Measurements from ENCODE around the gene TREML2.
"Not testable (repeated sequence)": the region's sequence is repeated elsewhere in the genome, so short reads cannot be mapped to it uniquely, and the experiment has no call there.

Gene TREML2, protein sequence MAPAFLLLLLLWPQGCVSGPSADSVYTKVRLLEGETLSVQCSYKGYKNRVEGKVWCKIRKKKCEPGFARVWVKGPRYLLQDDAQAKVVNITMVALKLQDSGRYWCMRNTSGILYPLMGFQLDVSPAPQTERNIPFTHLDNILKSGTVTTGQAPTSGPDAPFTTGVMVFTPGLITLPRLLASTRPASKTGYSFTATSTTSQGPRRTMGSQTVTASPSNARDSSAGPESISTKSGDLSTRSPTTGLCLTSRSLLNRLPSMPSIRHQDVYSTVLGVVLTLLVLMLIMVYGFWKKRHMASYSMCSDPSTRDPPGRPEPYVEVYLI

DNA sequence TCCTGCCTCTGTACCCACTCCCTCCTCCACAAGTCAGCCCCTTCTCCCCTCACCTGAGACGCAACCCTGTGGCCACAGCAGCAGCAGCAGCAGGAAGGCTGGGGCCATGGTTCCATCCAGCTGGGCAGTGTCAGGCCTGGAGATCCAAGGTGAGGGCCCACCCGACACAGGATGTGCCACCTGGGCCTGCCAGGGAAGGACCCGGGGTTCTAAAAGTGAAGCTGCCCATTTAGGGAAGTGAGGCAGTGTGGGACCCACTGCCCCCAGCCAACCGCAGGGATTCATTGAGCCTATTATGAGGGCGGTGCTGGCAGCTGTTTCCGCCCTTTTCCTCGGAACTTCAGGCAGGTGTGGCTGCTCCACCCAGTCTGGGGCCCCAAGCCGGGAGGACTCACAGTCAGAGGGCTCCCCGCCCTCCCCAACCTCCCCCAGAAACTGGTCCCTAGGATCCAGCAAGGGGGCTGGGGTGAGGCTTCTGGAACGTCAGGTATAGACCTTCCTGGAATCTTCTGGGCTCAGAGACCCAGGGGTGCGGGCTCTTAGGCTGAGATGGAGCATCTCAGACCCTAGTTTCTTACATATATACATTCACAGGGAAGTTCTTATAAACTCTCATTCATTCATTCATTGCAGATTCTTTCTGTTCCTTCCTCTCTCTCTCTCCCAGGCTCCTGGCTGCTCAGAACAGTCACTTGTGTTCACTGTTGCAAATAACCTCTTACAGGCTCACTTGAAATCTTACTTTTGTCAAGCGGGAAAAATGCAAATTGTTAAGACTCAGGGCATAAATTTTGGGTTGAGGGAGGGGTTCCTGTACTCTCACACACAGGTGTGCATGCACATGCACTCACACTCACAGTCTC, at the start of gene TREML2:
Gene TREML2 (minus strand): TSS at position 249 of the 863 bp plus-strand sequence. CDS start 141 bp downstream, at position 108.
- no peak for DNase-seq

DNA sequence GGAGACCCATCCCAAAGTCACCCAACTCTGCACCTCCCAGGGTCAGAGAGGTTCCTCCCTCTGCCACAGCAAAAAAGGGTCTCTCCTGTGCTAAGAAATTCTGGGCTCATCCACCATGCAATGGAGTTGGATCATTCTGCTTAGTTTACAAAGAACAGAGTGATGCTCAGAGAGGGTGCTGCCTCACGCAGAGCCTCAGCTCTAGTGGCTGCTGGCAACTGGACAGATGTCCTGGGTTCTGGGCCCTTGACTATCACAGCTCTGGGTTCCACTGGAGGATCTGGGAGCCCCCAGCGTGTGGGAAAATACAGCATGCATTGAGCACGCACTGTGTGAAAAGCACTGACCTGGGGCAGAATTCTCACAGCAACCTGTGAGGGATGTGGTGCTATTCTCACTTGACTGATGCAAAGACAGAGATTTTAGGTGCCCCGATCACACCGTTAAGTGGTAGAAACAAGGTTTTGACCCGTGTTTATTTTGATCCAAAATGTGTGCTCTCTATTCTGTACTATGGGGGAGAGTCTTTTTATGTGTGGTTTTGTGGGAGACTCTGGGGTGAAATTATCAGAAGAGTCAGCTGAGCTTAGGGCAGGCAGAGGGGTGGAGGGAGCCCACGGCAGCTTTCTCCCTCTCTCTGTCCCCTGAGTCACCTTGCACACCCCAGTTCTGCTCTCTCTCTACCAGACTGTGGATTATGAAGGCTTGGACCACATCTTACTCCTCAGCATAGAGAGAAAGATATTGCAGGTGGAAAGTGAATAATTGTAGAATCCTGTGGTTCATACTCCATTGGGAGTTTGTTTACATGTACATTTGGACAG, 47.1 kb upstream of the TREML2 start:
- no peak for DNase-seq

- no peak for DNase-seq
Measured at GRCh38 chr6:41247288-41247865, 46.4 kb upstream of the TREML2 start.

DNA sequence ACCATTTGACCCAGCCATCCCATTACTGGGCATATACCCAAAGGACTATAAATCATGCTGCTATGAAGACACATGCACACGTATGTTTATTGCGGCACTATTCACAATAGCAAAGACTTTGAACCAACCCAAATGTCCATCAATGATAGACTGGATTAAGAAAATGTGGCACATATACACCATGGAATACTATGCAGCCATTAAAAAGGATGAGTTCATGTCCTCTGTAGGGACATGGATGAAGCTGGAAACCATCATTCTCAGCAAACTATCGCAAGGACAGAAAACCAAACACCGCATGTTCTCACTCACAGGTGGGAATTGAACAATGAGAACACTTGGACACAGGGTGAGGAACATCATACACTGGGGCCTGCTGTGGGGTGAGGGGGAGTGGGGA, 45.6 kb upstream of the TREML2 start:
- DNase-seq, result not testable (repeated sequence)

DNA sequence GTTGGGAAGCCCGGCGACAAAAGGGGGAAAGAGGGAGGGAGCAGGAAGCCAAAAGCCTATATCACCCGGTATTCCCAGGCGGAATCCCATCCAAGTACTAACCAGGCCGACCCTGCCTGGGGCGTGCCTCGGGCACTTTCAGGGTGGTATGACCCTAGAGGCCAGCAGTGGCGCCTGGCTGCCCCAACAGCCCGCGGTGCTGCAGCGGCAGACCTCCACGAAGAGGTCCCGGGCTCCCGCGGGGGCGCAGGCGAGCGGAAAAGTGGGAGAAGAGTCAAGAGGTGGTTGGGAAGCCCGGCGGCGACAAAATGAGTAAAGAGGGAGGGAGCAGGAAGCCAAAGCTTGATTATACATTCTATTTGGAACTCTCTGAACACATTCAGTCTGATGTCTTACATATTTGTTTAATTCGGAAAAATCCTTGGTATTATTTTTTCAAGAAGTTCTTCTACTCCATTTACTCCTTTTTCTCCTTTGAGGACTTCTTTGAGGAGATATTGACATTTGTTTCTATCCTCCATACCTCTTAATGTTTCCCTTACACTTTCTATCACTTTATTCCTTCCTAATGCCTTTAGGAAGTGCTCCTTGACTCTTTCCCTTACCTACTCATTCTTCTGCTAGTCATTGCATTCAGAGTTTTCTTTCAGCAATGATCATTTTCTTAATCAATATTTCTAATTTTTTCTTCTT, 38.7 kb upstream of the TREML2 start:
- DNase-seq, result no peak

- no peak for DNase-seq
Measured at GRCh38 chr6:41237128-41237527, 36.2 kb upstream of the TREML2 start.

GRCh38 chr6:41236276-41236675, 35.3 kb upstream of the TREML2 start:
- no peak for DNase-seq

- no peak for DNase-seq
Measured at GRCh38 chr6:41232667-41233066, 31.7 kb upstream of the TREML2 start.

DNA sequence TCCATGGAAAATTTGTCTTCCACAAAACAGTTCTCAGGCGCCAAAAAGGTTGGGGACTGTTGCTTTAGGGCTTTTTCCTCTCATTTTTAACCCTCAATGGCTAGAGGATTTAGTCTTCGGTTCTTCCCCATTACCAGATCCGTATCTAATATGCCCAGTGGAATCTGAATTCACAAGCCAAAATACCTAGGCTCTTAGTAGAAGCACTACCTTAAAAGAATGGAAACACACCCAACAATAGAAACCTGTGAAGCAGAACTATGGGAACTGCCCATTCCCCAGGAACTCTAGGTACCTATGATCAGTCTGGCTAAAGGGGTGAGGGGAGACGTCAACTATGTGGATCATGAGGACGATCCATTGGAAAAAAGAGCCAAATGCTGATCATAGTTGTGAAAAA, 30.3 kb upstream of the TREML2 start:
- no peak for DNase-seq

DNA sequence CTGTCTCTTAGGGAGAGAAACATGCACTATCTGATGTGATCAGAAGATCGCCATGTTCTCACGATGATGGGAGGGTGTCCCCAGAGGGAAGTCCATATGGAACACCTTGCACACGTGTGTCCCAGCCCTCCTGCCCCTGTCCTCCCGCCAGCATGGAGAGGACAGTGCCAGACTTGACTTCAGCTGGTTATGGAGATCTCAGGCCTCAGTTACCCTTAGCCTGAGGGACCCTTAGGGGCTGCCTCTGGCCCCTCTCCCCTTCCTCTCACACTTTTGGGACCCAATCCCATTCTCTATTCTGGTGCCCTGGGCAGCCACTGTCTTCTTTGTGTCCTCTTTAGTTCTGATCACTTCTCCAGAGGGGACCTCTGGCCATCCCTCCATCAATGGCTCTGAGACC, 28.8 kb upstream of the TREML2 start:
- DNase-seq, result no peak

DNA sequence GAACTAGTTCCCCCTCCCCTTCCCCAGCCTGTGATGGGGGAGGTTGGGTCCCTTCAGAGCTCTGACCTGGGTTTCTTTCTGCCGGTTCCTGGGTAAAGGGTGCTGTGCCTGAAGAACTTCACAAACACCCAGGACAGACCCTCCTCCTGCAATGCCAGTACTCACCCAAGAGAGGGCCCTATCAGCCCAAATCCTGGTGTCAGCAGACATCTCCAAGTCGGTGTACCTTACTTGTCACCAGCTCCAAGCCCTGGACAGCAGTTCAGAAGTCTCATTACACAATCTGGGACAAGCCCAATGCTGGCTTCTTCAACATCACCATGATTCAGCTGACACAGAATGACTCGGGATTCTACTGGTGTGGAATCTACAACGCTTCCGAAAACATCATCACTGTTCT, 27.7 kb upstream of the TREML2 start:
- DNase-seq, result no peak

DNA sequence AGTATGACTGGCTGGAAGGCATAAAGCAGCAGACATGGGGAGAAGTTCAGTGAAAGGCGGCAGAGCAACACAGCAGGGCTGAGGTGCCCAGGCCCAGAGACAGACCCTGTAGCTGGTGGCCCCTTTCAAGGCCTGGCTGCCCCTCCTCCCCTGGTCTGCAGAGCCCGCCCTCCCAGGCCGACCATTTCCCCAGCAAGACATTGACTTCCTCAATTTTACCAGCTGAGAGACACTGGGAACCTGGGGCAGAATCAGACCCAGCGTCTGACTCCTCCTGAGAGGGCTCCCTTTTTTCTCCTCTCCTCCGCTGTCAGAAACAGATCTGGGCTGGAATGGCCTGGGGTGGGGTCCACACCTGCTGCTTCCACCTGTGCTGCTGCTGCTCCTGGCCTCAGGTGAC, 27.1 kb upstream of the TREML2 start, which contains the start of gene TREML4:
Gene TREML4 (plus strand): TSS at position 254 of the 400 bp plus-strand sequence. CDS start 79 bp downstream, at position 333.
- DNase-seq, result no peak

DNA sequence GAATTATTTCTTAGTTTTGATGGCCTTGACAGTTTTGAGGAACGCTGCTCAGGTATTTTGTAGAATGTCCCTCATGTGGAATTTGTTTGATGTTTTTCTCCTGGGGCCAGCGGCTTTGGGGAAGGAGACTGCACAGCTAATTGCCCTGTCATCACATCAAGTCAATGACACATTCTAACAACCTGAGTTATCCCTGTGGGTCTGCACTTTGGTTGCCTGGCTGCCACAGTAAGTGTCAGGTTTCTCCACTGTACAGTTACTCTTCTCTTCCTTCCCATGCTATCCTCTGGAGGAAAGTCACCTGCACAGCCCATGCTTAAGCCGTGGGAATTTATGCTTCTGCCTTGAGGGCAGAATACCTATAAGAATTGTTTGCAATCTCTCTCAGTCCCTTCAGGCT, 25.8 kb upstream of the TREML2 start:
- DNase-seq, result no peak

- DNase-seq, result no peak
Measured at GRCh38 chr6:41224800-41225199, 23.9 kb upstream of the TREML2 start.

- no peak for DNase-seq
Measured at GRCh38 chr6:41222513-41222912, 21.6 kb upstream of the TREML2 start.

- DNase-seq, result no peak
Measured at GRCh38 chr6:41222045-41222444, 21.1 kb upstream of the TREML2 start.

GRCh38 chr6:41216616-41217015, 15.7 kb upstream of the TREML2 start:
- no peak for DNase-seq

DNA sequence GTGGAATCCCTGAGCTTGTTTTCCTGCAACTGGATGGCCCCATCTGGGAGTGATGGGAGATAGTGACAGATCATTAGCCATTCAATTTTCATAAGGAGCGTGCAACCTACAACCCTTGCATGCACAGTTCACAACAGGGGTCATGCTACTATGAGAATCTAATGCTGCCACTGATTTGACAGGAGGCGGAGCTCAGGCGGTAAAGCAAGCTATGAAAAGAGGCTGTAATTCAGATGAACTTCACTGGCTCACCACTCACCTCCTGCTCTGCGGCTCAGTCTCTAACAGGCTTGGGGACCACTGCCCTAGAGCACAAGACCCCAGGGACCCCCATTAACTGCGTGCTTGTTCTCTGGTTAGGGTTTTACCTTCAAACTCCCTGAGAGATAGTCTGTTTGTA, 14.8 kb upstream of the TREML2 start:
- no peak for DNase-seq

DNA sequence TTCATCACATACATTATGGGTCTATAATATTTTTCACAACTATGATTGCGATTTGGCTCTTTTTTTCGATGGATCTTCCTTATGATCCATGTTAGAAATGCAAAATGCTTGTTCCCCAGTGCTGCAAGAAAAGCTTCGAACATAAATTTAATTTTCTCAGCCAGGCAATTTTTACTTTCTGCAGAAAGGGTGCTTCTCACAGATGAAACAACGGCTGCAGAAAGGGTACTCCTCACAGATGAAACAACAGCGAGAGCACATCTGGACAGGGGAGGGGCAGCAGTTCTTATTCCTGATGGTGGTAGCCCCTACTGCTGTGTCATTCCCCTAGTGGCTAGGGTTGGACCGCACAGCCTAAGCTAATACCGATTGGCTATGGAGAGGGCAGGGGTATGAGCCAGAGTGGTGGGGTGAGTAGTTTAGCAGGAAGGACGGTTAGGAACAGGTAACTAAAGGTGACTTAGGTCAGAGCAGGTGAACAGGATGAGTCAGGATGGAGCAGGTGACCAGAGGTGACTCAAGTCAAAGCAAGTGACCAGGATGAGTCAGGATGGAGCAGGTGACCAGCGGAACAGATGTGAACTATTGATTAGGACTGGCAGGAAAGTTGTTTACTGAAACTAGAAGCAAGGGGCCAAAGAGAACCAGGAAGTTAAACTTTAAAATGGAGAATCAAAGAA, 13.8 kb upstream of the TREML2 start:
- no peak for DNase-seq

DNA sequence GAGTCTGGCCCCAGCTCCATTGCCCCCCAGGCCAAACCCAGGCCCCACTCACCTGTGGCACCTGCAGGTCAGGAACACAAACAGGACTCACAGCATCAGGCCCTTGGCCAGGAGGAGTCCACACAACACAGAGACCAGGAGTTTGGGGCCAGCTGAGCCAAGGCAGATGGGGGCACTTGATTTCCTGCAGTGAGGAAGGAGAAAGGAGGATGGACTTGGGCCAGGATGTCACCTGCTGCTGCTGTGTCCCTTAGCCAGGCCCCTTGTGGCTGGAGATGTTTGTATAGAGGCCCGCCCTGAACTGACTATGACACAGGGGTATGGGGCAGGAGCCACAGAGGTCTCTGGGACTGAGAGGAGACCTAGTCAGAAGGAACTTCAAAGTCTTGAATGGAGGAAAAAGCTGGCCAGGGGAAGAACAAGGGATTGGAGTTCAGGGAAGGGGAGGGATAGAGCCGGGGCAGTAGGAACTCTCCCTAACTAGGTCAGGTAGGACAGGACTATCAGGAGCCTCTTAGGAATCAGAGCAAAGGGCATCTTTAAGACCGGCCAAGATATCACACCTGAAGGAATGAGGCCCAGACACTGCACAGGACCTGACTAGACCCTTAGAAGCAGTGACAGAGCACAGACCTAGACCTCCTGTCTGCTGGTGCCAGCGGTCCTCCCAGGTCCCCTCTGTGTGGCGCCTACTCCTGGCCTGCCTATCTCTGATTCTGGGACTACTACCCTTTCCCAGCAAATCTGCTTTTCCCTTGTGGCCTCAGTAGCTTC, 8.8 kb upstream of the TREML2 start:
- DNase-seq, result no peak

Measured in HCEC 1CT (cell line).